Brain microvascular endothelial cell (primary cell): Measurements from ENCODE around the gene EPN2.

Experiments used
- DNase-seq: peaks from one replicate; pipeline ENCODE4 v3.0.0-alpha.2; 2020
- H3K27ac ChIP-seq: fragments of 250-450 bp; sonication (Bioruptor Pico); 2 replicates; pipeline ENCODE4 v1.5.1; 2020; ENCODE audit warnings: mild to moderate bottlenecking, moderate library complexity
- H3K27me3 ChIP-seq: fragments of 250-450 bp; sonication (Bioruptor Pico); replicated peaks from 2 replicates; pipeline ENCODE4 v1.5.1; 2020; ENCODE audit warnings: mild to moderate bottlenecking
- H3K36me3 ChIP-seq: fragments of 250-450 bp; sonication (Bioruptor Pico); replicated peaks from 2 replicates; pipeline ENCODE4 v1.5.1; 2020; ENCODE audit warnings: mild to moderate bottlenecking
- H3K4me3 ChIP-seq: 2 replicates; pipeline ENCODE4 v1.5.1; 2011; ENCODE audit warnings: low read depth, mild to moderate bottlenecking, control low read depth, low read length, moderate library complexity
- CTCF ChIP-seq: IDR thresholded peaks from 2 replicates; pipeline ENCODE4 v1.5.1; 2011; ENCODE audit warnings: low read depth, mild to moderate bottlenecking, moderate library complexity, low read length, control low read depth, inconsistent platforms; ENCODE audit errors: missing control alignments
- in situ Hi-C: cut with HindIII; loops from 2 replicates; pipeline ENCODE4 v1.10.0; 2017; ENCODE audit warnings: low sequenced_read_pairs, low pct_ligation_motif_present

Gene EPN2

GRCh38 chr17:19248928-19249574, 11.9 kb downstream of the EPN2 start:
- DNase-seq: peak; percentile 79
- no peaks in the 10 kb centered on the region for H3K27me3 ChIP-seq
- no peaks in the 10 kb centered on the region for H3K36me3 ChIP-seq
- in situ Hi-C loops: no loop called here
- TF ChIP-seq CTCF: no peak
- H3K4me3 ChIP-seq: no peak overlapping the region
- H3K27ac ChIP-seq: peak overlapping the region; percentile 7

- no peak overlapping the region for H3K4me3 ChIP-seq
- no peaks in the 10 kb centered on the region for H3K36me3 ChIP-seq
- in situ Hi-C loops: no loop called here
- DNase-seq: no peak
- H3K27ac ChIP-seq: peak overlapping the region; percentile 7
- no peaks in the 10 kb centered on the region for H3K27me3 ChIP-seq
- TF ChIP-seq CTCF: no peak
Measured at GRCh38 chr17:19249681-19250080, 12.5 kb downstream of the EPN2 start.

- in situ Hi-C loops: no loop called here
- DNase-seq: no peak
- no peak for TF ChIP-seq CTCF
- H3K27ac ChIP-seq: no peak overlapping the region
- H3K36me3 ChIP-seq: no peaks in the 10 kb centered on the region
- H3K4me3 ChIP-seq: no peak overlapping the region
- no peaks in the 10 kb centered on the region for H3K27me3 ChIP-seq
Measured at GRCh38 chr17:19250421-19251173, 13.4 kb downstream of the EPN2 start.

- no peak for TF ChIP-seq CTCF
- in situ Hi-C loops: no loop called here
- DNase-seq: no peak
Measured at GRCh38 chr17:19253112-19253511, 15.9 kb downstream of the EPN2 start.

GRCh38 chr17:19254651-19255050, 17.5 kb downstream of the EPN2 start:
- TF ChIP-seq CTCF: no peak
- in situ Hi-C loops: no loop called here
- Histone ChIP-seq H3K27ac (no peak overlapping the region), H3K36me3 (no peaks in the 10 kb centered on the region), H3K4me3 (no peak overlapping the region), H3K27me3 (no peaks in the 10 kb centered on the region)
- DNase-seq: no peak

More at GRCh38 chr17:19253112-19253511, 15.9 kb downstream of the EPN2 start:
- Histone ChIP-seq H3K4me3 (no peak overlapping the region), H3K36me3 (no peaks in the 10 kb centered on the region), H3K27me3 (no peaks in the 10 kb centered on the region), H3K27ac (no peak overlapping the region)

GRCh38 chr17:19255279-19255678, 18.1 kb downstream of the EPN2 start:
- H3K27ac ChIP-seq: no peak overlapping the region
- H3K4me3 ChIP-seq: no peak overlapping the region
- no peaks in the 10 kb centered on the region for H3K36me3 ChIP-seq
- no peak for DNase-seq
- TF ChIP-seq CTCF: no peak
- in situ Hi-C loops: no loop called here
- H3K27me3 ChIP-seq: no peaks in the 10 kb centered on the region
